ENCODE results near the gene BCL2L1. TPM values are rescaled to one million over a fixed set of nuclear protein-coding genes. Genes with fewer than 3 reads are reported as not detected.

Gene BCL2L1
- total RNA-seq, 1 experiment from 2014 or later, result 226 TPM

DNA sequence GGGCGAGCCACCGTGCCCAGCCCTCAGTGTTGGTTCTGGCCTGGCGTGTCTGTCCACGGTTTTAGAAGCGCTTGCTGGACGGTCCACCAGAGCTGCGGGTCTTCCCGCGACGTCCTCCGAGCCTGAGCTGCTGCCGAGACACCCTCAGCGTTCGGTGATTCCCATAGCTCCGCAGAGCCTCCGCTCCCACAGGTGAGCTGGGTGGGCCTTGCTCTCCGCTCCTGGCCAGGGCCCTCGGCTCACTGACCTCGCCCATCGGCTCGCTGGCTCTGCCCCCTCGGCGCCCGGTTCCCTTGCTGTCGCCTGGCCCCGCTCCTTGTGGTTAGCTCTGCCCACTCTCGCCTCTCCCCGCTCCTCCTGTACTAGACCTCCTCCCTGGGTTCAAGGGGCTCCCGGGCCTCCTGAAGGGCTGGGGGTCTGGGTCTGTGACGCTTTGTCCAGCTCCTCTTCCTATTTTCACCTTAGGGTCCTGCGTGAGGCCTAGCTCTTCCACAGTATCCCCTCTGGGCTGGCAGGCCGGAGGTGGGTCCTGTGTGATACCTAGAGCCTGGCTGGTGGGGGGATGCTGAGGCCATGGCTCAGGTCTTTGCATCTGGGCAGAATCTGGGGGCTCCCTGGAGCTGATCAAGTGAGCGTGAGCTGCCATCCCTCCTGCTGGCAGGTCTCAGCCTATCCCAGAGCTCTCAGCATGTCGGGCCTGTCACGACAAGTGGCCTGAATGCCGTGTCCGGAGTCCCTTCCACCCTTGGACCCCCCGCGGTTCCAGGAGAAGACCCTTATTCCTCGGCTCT is 89.9 kb downstream of the BCL2L1 start:
- intact Hi-C loops (cut with micrococcal nuclease), result no loop called here
- Histone ChIP-seq H3K79me2 (ENCODE audit: insufficient read depth, low read length) (no peaks in the 10 kb centered on the region), H3K4me3 (replicated peaks in 1 of 2; ENCODE audit: low read depth in 1 of 2, low read length in 2 of 2) (no peak overlapping the region), H3K4me1 (ENCODE audit: control insufficient read depth in 1 of 2, insufficient read depth in 2 of 2, low read length in 2 of 2) (peaks cover 0 to 6% of the 10 kb centered on the region in 2 experiments; a peak in 1 of 4 replicates), H3K27ac (ENCODE audit: low read depth, low read length) (no peak overlapping the region), H3K36me3 (ENCODE audit: control insufficient read depth in 1 of 2, insufficient read depth in 2 of 2, low read length in 2 of 2) (no peaks in the 10 kb centered on the region), H3K27me3 (ENCODE audit: insufficient read depth, low read length) (no peaks in the 10 kb centered on the region), H3K9ac (ENCODE audit: low read length) (no peak overlapping the region), H3K9me2 (ENCODE audit: insufficient read depth) (no peaks in the 10 kb centered on the region), H4K20me1 (ENCODE audit: insufficient read depth) (no peaks in the 10 kb centered on the region), H2AFZ (ENCODE audit: low read depth, low read length, poor library complexity, severe bottlenecking) (no peak overlapping the region), H3K9me3 (ENCODE audit: control insufficient read depth in 1 of 2, insufficient read depth in 1 of 2, low read depth in 1 of 2, low read length in 2 of 2) (no peaks in the 10 kb centered on the region), H3K4me2 (ENCODE audit: low read length) (no peak overlapping the region)
- no TSS peak for BruUV-seq (replicated peaks)
- ChIA-PET POLR2A (interaction anchor here (1.4 to 3.0 kb wide), 2 partner anchors 81 to 91 kb away, joined by 4 to 18 read pairs; no protein-coding TSS in a partner anchor), RAD21 (ENCODE audit: low non-redundant PET in 1 of 2, low total read pairs in 2 of 2, uncharacterized antibody in 2 of 2, unreplicated experiment in 2 of 2) (interaction anchor here in 1 of 2 experiments (1.8 kb wide), 1 partner anchor 91 kb away, joined by 14 read pairs; no protein-coding TSS in a partner anchor), CTCF (interaction anchor here (1.7 to 5.4 kb wide), 5 partner anchors 10 to 95 kb away, joined by 7 to 84 read pairs (median 13); no protein-coding TSS in a partner anchor)
- DNase-seq (ENCODE audit: low read depth, low spot score) (no peak), ATAC-seq (no peak)
- no peak for TF ChIP-seq JUND (IDR thresholded peaks at IDR 0.05)
- no peak for TF ChIP-seq RAD21 (IDR thresholded peaks at IDR 0.05; ENCODE audit: low read depth)
- no peak for TF ChIP-seq ELF1 (IDR thresholded peaks at IDR 0.05; ENCODE audit: borderline replicate concordance, low read depth)
- no peak for TF ChIP-seq ZNF274 (IDR thresholded peaks at IDR 0.05; ENCODE audit: low read depth, low read length)
- TF ChIP-seq, protein P1, sequence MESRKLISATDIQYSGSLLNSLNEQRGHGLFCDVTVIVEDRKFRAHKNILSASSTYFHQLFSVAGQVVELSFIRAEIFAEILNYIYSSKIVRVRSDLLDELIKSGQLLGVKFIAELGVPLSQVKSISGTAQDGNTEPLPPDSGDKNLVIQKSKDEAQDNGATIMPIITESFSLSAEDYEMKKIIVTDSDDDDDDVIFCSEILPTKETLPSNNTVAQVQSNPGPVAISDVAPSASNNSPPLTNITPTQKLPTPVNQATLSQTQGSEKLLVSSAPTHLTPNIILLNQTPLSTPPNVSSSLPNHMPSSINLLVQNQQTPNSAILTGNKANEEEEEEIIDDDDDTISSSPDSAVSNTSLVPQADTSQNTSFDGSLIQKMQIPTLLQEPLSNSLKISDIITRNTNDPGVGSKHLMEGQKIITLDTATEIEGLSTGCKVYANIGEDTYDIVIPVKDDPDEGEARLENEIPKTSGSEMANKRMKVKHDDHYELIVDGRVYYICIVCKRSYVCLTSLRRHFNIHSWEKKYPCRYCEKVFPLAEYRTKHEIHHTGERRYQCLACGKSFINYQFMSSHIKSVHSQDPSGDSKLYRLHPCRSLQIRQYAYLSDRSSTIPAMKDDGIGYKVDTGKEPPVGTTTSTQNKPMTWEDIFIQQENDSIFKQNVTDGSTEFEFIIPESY (IDR thresholded peaks at IDR 0.05; ENCODE audit: extremely low read depth, insufficient replicate concordance, low read length), result no peak
- TF ChIP-seq ZFX (IDR thresholded peaks at IDR 0.05), result no peak
- no peak for TF ChIP-seq TCF7L2 (IDR thresholded peaks at IDR 0.05; ENCODE audit: borderline replicate concordance, extremely low read depth, insufficient read depth, insufficient read length)
- TF ChIP-seq POLR2A (IDR thresholded peaks at IDR 0.05; ENCODE audit: borderline replicate concordance, extremely low read depth, insufficient read depth, insufficient read length), result no peak
- TF ChIP-seq YY1 (IDR thresholded peaks at IDR 0.05; ENCODE audit: extremely low read depth, insufficient replicate concordance, low read depth, low read length), result no peak
- TF ChIP-seq, protein P2, sequence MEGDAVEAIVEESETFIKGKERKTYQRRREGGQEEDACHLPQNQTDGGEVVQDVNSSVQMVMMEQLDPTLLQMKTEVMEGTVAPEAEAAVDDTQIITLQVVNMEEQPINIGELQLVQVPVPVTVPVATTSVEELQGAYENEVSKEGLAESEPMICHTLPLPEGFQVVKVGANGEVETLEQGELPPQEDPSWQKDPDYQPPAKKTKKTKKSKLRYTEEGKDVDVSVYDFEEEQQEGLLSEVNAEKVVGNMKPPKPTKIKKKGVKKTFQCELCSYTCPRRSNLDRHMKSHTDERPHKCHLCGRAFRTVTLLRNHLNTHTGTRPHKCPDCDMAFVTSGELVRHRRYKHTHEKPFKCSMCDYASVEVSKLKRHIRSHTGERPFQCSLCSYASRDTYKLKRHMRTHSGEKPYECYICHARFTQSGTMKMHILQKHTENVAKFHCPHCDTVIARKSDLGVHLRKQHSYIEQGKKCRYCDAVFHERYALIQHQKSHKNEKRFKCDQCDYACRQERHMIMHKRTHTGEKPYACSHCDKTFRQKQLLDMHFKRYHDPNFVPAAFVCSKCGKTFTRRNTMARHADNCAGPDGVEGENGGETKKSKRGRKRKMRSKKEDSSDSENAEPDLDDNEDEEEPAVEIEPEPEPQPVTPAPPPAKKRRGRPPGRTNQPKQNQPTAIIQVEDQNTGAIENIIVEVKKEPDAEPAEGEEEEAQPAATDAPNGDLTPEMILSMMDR (IDR thresholded peaks at IDR 0.05 in 2 of 3, conservative IDR thresholded peaks at IDR 0.05 in 1 of 3; ENCODE audit: borderline replicate concordance in 1 of 3, insufficient read depth in 1 of 3, low read depth in 2 of 3, low read length in 2 of 3), result no peak
- TF ChIP-seq CEBPB (IDR thresholded peaks at IDR 0.05; ENCODE audit: low read depth), result no peak
- no peak for TF ChIP-seq CBX3 (IDR thresholded peaks at IDR 0.05; ENCODE audit: low read depth)
- TF ChIP-seq, protein P3, sequence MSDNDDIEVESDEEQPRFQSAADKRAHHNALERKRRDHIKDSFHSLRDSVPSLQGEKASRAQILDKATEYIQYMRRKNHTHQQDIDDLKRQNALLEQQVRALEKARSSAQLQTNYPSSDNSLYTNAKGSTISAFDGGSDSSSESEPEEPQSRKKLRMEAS (IDR thresholded peaks at IDR 0.05), result no peak
- TF ChIP-seq POLR2AphosphoS5 (IDR thresholded peaks at IDR 0.05; ENCODE audit: low read depth, low read length), result no peak
- TF ChIP-seq EGR1 (IDR thresholded peaks at IDR 0.05; ENCODE audit: low read depth), result no peak
- TF ChIP-seq, protein P4, sequence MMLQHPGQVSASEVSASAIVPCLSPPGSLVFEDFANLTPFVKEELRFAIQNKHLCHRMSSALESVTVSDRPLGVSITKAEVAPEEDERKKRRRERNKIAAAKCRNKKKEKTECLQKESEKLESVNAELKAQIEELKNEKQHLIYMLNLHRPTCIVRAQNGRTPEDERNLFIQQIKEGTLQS (IDR thresholded peaks at IDR 0.05), result no peak

All from HCT116 (cell line).